ENCODE measurements around the gene RDH13.
"Not testable (repeated sequence)": the region's sequence is repeated elsewhere in the genome, so short reads cannot be mapped to it uniquely, and the experiment has no call there.

The RDH13 gene

GRCh38 chr19:55010561-55010960, 52.4 kb downstream of the RDH13 start:
- not testable (repeated sequence) for DNase-seq

GRCh38 chr19:55008781-55009180, 54.2 kb downstream of the RDH13 start:
- not testable (repeated sequence) for DNase-seq

- DNase-seq: not testable (repeated sequence)
These were observed 54.8 kb downstream of the RDH13 start for GRCh38 chr19:55008189-55008588.

- not testable (repeated sequence) for DNase-seq
These were observed 55.4 kb downstream of the RDH13 start for GRCh38 chr19:55007537-55007936.

GRCh38 chr19:55006795-55007194, 56.2 kb downstream of the RDH13 start:
- not testable (repeated sequence) for DNase-seq

GRCh38 chr19:55005684-55006488, 57.1 kb downstream of the RDH13 start:
- DNase-seq: peak; percentile 36

- no peak for DNase-seq
These were observed 62.2 kb downstream of the RDH13 start for GRCh38 chr19:55000761-55001160.

- DNase-seq: not testable (repeated sequence)
These were observed 64.2 kb downstream of the RDH13 start for GRCh38 chr19:54998751-54999239.

- no peak for DNase-seq
These were observed 67.4 kb downstream of the RDH13 start for GRCh38 chr19:54995561-54995960.
